WTC11 (cell line): Measurements from ENCODE around the gene BRD4. TPM values are rescaled to one million over a fixed set of nuclear protein-coding genes. Genes with fewer than 3 reads are reported as not detected.

Experiments
- ATAC-seq: fragments of 200-7000 bp; cut with Tn5 transposase; 2 replicates; pipeline ENCODE4 v1.10.0; 2021; ENCODE audit warnings: mild to moderate bottlenecking, moderate library complexity
- CTCF ChIA-PET: fragments of 300-600 bp; sonication (Branson Sonifier 250); formaldehyde crosslinking; loops from one replicate; lab custom pipeline; 2021; ENCODE audit warnings: antibody characterized with exemption; lab: Charles Lee
- POLR2A ChIA-PET: fragments of 350-600 bp; sonication (Branson Sonifier 250); formaldehyde crosslinking; loops from one replicate; lab custom pipeline; 2021; ENCODE audit warnings: antibody characterized with exemption; lab: Charles Lee
- DNase-seq: peaks from one replicate; pipeline ENCODE4 v3.0.0; 2021; ENCODE audit warnings: low spot score
- H3K27ac Mint-ChIP-seq: 2 replicates; pipeline ENCODE4 v1.8.0; 2021; ENCODE audit warnings: mixed read lengths
- H3K27me3 Mint-ChIP-seq: 2 replicates; pipeline ENCODE4 v1.8.0; 2021; ENCODE audit warnings: low read depth, mild to moderate bottlenecking, moderate library complexity, mixed read lengths
- H3K36me3 Mint-ChIP-seq: 2 replicates; pipeline ENCODE4 v1.8.0; 2021; ENCODE audit warnings: mixed read lengths
- H3K4me1 Mint-ChIP-seq: 2 replicates; pipeline ENCODE4 v1.8.0; 2022; ENCODE audit warnings: mixed read lengths
- H3K4me3 Mint-ChIP-seq: 2 replicates; pipeline ENCODE4 v1.8.0; 2021; ENCODE audit warnings: mild to moderate bottlenecking, moderate library complexity, mixed read lengths
- H3K9me3 Mint-ChIP-seq: 2 replicates; pipeline ENCODE4 v1.8.0; 2021; ENCODE audit warnings: mixed read lengths
- ATF3 ChIP-seq: sonication (generic); formaldehyde crosslinking; conservative IDR thresholded peaks from 2 replicates; pipeline ENCODE4 v1.8.1; 2022; ENCODE audit warnings: mild to moderate bottlenecking, missing genetic modification reagents
- CBFB ChIP-seq: sonication (generic); formaldehyde crosslinking; IDR thresholded peaks from 2 replicates; pipeline ENCODE4 v1.8.1; 2022; ENCODE audit warnings: mild to moderate bottlenecking, low read depth, missing genetic modification reagents
- CTCF ChIP-seq: fragments of 200-600 bp; IDR thresholded peaks from 2 replicates; pipeline ENCODE4 v1.8.0; 2022; ENCODE audit warnings: antibody characterized with exemption
- E2F5 ChIP-seq: sonication (generic); formaldehyde crosslinking; IDR thresholded peaks from 2 replicates; pipeline ENCODE4 v1.8.1; 2022; ENCODE audit warnings: mild to moderate bottlenecking, moderate library complexity, missing genetic modification reagents
- ESRRA ChIP-seq: sonication (generic); formaldehyde crosslinking; IDR thresholded peaks from 2 replicates; pipeline ENCODE4 v1.8.1; 2022; ENCODE audit warnings: mild to moderate bottlenecking, missing genetic modification reagents, borderline replicate concordance
- FOXP4 ChIP-seq: sonication (generic); formaldehyde crosslinking; IDR thresholded peaks from 2 replicates; pipeline ENCODE4 v1.8.0; 2022; ENCODE audit warnings: mild to moderate bottlenecking, missing genetic modification reagents
- GTF2I ChIP-seq: fragments of 250-450 bp; sonication (Bioruptor Pico); conservative IDR thresholded peaks from 2 replicates; pipeline ENCODE4 v1.4.0; 2021; ENCODE audit warnings: mild to moderate bottlenecking
- IRF2 ChIP-seq: sonication (generic); formaldehyde crosslinking; IDR thresholded peaks from 2 replicates; pipeline ENCODE4 v1.8.0; 2022; ENCODE audit warnings: low read depth, missing genetic modification reagents, borderline replicate concordance
- KAT7 ChIP-seq: sonication (generic); formaldehyde crosslinking; IDR thresholded peaks from 2 replicates; pipeline ENCODE4 v1.8.1; 2023; ENCODE audit warnings: missing genetic modification reagents, mild to moderate bottlenecking, borderline replicate concordance
- MXD4 ChIP-seq: fragments of 250-450 bp; sonication (Bioruptor Pico); IDR thresholded peaks from 2 replicates; pipeline ENCODE4 v1.8.0; 2021; ENCODE audit warnings: mild to moderate bottlenecking, moderate library complexity, borderline replicate concordance
- NFE2L1 ChIP-seq: sonication (generic); formaldehyde crosslinking; IDR thresholded peaks from 2 replicates; pipeline ENCODE4 v1.8.1; 2023; ENCODE audit warnings: missing genetic modification reagents
- NR2C2 ChIP-seq: sonication (generic); formaldehyde crosslinking; IDR thresholded peaks from 2 replicates; pipeline ENCODE4 v1.8.0; 2022; ENCODE audit warnings: mild to moderate bottlenecking, missing genetic modification reagents
- PRRX2 ChIP-seq: fragments of 250-450 bp; sonication (Bioruptor Pico); IDR thresholded peaks from 2 replicates; pipeline ENCODE4 v1.8.0; 2021; ENCODE audit warnings: mild to moderate bottlenecking
- ZNF121 ChIP-seq: sonication (generic); formaldehyde crosslinking; IDR thresholded peaks from 2 replicates; pipeline ENCODE4 v1.8.0; 2023; ENCODE audit warnings: missing genetic modification reagents
- ZNF317 ChIP-seq: sonication (generic); formaldehyde crosslinking; IDR thresholded peaks from 2 replicates; pipeline ENCODE4 v1.8.1; 2023; ENCODE audit warnings: low read depth, mild to moderate bottlenecking, moderate library complexity, missing genetic modification reagents, borderline replicate concordance
- ZNF416 ChIP-seq: fragments of 250-450 bp; sonication (Bioruptor Pico); IDR thresholded peaks from 2 replicates; pipeline ENCODE4 v1.9.0; 2021; ENCODE audit warnings: mild to moderate bottlenecking, inconsistent platforms
- ZNF423 ChIP-seq: fragments of 250-450 bp; sonication (Bioruptor Pico); IDR thresholded peaks from 2 replicates; pipeline ENCODE4 v2.1.2; 2022; ENCODE audit warnings: mild to moderate bottlenecking, moderate library complexity
- ZNF671 ChIP-seq: fragments of 250-450 bp; sonication (Bioruptor Pico); IDR thresholded peaks from 2 replicates; pipeline ENCODE4 v1.8.0; 2021; ENCODE audit warnings: mild to moderate bottlenecking
- total RNA-seq: library from RNA; stranded (reverse); gene quantifications from 3 replicates; pipeline ENCODE4 v1.2.3, GENCODE V29; 2021
- TF ChIP-seq, protein P1 (sequence below): sonication (generic); formaldehyde crosslinking; conservative IDR thresholded peaks from 2 replicates; pipeline ENCODE4 v1.8.1; 2023; ENCODE audit warnings: mild to moderate bottlenecking, low read depth, missing genetic modification reagents, moderate library complexity

The BRD4 gene
- total RNA-seq, 1 experiment from 2014 or later, result 128 TPM

DNA sequence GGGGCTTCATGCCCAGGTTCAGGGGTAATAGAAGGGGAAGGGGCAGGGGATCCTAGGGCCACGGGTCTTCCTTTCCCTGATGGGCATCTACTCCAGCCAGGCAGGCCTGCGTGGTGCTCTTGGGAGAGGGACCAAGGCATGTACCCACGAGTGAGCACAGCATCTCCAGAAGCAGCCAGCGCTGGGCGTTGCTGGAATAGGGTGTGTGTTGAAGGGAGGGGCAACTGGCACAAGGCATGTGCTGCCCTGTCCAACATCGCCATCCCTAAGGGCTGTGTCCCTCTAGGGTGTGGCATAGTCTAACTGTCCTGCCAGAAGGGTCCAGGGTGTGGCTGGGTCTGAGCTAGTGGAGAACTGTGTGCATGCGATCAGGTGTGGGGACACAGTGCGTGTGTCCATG, 134.4 kb downstream of the BRD4 start:
- CTCF ChIA-PET, result no interaction called here
- peak overlapping the region; percentile 90 for H3K27ac Mint-ChIP-seq
- no peak for TF ChIP-seq ESRRA (CRISPR knock-in tag)
- TF ChIP-seq E2F5 (CRISPR knock-in tag), result no peak
- no peak for TF ChIP-seq KAT7 (CRISPR knock-in tag)
- TF ChIP-seq IRF2 (CRISPR knock-in tag), result no peak
- no peak for TF ChIP-seq ZNF423
- no peak for TF ChIP-seq ZNF416 (CRISPR knock-in tag)
- no peak for TF ChIP-seq ZNF671 (CRISPR knock-in tag)
- H3K4me1 Mint-ChIP-seq, result peaks cover 31% of the 10 kb centered on the region
- H3K4me3 Mint-ChIP-seq, result peak overlapping the region; percentile 76
- DNase-seq (no peak), ATAC-seq (no peak)
- POLR2A ChIA-PET, result no interaction called here
- H3K27me3 Mint-ChIP-seq, result peaks cover 6% of the 10 kb centered on the region; the same call in 1 of the 2 replicates
- peaks cover 17% of the 10 kb centered on the region for H3K36me3 Mint-ChIP-seq
- no peaks in the 10 kb centered on the region for H3K9me3 Mint-ChIP-seq

GRCh38 chr19:15197275-15197941, 134.9 kb downstream of the BRD4 start:
- Mint-ChIP-seq H3K4me3 (peak overlapping the region; percentile 77), H3K9me3 (no peaks in the 10 kb centered on the region), H3K4me1 (peaks cover 31% of the 10 kb centered on the region), H3K36me3 (peaks cover 20% of the 10 kb centered on the region), H3K27ac (peak overlapping the region; percentile 81; the same call in 1 of the 2 replicates), H3K27me3 (peaks cover 6% of the 10 kb centered on the region; the same call in 1 of the 2 replicates)
- ChIA-PET POLR2A (no interaction called here), CTCF (interaction anchor here (2.6 kb wide), 1 partner anchor 96 kb away, joined by 14 read pairs; no protein-coding TSS in a partner anchor)
- ATAC-seq (no peak), DNase-seq (no peak)
- TF ChIP-seq NFE2L1 (CRISPR knock-in tag) (no peak), ZNF317 (no peak), ATF3 (CRISPR knock-in tag) (no peak), CBFB (CRISPR knock-in tag) (no peak)
- TF ChIP-seq, protein P1, sequence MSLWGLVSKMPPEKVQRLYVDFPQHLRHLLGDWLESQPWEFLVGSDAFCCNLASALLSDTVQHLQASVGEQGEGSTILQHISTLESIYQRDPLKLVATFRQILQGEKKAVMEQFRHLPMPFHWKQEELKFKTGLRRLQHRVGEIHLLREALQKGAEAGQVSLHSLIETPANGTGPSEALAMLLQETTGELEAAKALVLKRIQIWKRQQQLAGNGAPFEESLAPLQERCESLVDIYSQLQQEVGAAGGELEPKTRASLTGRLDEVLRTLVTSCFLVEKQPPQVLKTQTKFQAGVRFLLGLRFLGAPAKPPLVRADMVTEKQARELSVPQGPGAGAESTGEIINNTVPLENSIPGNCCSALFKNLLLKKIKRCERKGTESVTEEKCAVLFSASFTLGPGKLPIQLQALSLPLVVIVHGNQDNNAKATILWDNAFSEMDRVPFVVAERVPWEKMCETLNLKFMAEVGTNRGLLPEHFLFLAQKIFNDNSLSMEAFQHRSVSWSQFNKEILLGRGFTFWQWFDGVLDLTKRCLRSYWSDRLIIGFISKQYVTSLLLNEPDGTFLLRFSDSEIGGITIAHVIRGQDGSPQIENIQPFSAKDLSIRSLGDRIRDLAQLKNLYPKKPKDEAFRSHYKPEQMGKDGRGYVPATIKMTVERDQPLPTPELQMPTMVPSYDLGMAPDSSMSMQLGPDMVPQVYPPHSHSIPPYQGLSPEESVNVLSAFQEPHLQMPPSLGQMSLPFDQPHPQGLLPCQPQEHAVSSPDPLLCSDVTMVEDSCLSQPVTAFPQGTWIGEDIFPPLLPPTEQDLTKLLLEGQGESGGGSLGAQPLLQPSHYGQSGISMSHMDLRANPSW (CRISPR knock-in tag), result no peak

GRCh38 chr19:15196360-15197005, 135.9 kb downstream of the BRD4 start:
- Mint-ChIP-seq H3K27ac (peak overlapping the region; percentile 81), H3K9me3 (no peaks in the 10 kb centered on the region), H3K27me3 (peaks cover 5% of the 10 kb centered on the region; the same call in 1 of the 2 replicates), H3K4me3 (peak overlapping the region; percentile 77), H3K36me3 (peaks cover 25% of the 10 kb centered on the region), H3K4me1 (peaks cover 31% of the 10 kb centered on the region)
- TF ChIP-seq CTCF (no peak), PRRX2 (CRISPR knock-in tag) (no peak), GTF2I (CRISPR knock-in tag) (no peak), NR2C2 (CRISPR knock-in tag) (no peak), ZNF121 (CRISPR knock-in tag) (no peak), FOXP4 (CRISPR knock-in tag) (no peak), MXD4 (no peak), ESRRA (CRISPR knock-in tag) (no peak), CBFB (CRISPR knock-in tag) (no peak)
- TF ChIP-seq, protein P1 (CRISPR knock-in tag), result no peak
- ATAC-seq (no peak), DNase-seq (no peak)
- CTCF ChIA-PET, result interaction anchor here (0.7 to 3.0 kb wide), 23 partner anchors 9 to 359 kb away, joined by 3 to 64 read pairs (median 7); partner anchors contain the start of genes AKAP8, AKAP8L and EPHX3
- POLR2A ChIA-PET, result interaction anchor here (0.6 to 2.2 kb wide), 6 partner anchors 16 to 222 kb away, joined by 3 to 19 read pairs (median 6); partner anchors contain the start of genes AKAP8L and EPHX3
